Spleen (tissue), 7 donors: ENCODE measurements around the gene ATG16L1.

Experiments used
- POLR2A ChIP-seq, 3 donors: fragments of 450-650 bp; IDR thresholded peaks; one replicate each; pipeline ENCODE4 v1.5.1; 2017; ENCODE audit warnings: antibody characterized with exemption in 3 of 3, mild to moderate bottlenecking in 1 of 3
- POLR2AphosphoS5 ChIP-seq, 3 donors: sonication (generic); formaldehyde crosslinking; IDR thresholded peaks; one replicate each; pipeline ENCODE4 v1.5.1; 2017; ENCODE audit warnings: antibody characterized with exemption in 3 of 3
- TF ChIP-seq, protein P1 (sequence below), 11 experiments: fragments of 200-600 bp in 7 of 11; fragments of 450-650 bp in 4 of 11; sonication (generic) in 4 of 11; IDR thresholded peaks in 8 of 11; conservative IDR thresholded peaks in 3 of 11; 1 replicate in 7 of 11; 2 replicates in 4 of 11; pipeline versions ENCODE4 v1.4.0 to v1.8.0; 2016 to 2021; ENCODE audit warnings: antibody characterized with exemption in 11 of 11, inconsistent platforms in 4 of 11, mild to moderate bottlenecking in 1 of 11
- donor health status: DM: no; HTN: no; CAD: no; lungs with moderate emphysema.
- donor health status: DM: no; HTN: no; CAD: no.
- donor health status: DM: no; HTN: no; CAD: no.

DNA sequence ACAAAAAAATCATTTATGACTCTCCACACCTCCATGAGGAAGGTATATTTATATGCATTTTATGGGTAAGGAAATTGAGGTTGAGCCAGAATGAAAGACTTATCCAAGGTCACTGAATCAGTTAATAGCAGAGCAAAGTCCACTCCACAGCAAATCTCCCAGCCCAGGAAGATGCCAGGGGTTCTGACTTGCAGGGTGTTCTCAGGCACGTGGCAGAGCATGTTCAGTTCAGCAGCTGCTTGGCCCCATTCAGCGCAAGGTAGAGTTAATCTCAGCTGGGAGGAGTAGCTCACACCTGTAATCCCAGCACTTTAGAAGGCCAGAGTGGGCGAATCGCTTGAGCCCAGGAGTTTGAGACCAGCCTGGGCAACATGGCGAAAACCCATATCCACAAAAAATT, 85.1 kb downstream of the ATG16L1 start:
- TF ChIP-seq POLR2A (IDR thresholded peaks at IDR 0.05) (no peak), POLR2AphosphoS5 (IDR thresholded peaks at IDR 0.05) (no peak)
- TF ChIP-seq, protein P1, sequence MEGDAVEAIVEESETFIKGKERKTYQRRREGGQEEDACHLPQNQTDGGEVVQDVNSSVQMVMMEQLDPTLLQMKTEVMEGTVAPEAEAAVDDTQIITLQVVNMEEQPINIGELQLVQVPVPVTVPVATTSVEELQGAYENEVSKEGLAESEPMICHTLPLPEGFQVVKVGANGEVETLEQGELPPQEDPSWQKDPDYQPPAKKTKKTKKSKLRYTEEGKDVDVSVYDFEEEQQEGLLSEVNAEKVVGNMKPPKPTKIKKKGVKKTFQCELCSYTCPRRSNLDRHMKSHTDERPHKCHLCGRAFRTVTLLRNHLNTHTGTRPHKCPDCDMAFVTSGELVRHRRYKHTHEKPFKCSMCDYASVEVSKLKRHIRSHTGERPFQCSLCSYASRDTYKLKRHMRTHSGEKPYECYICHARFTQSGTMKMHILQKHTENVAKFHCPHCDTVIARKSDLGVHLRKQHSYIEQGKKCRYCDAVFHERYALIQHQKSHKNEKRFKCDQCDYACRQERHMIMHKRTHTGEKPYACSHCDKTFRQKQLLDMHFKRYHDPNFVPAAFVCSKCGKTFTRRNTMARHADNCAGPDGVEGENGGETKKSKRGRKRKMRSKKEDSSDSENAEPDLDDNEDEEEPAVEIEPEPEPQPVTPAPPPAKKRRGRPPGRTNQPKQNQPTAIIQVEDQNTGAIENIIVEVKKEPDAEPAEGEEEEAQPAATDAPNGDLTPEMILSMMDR (IDR thresholded peaks at IDR 0.05 in 8 of 11, conservative IDR thresholded peaks at IDR 0.05 in 3 of 11) = no peak
